Suprapubic skin (tissue), 4 donors: ENCODE data around the gene ADTRP. TPM values are rescaled to one million over a fixed set of nuclear protein-coding genes. Genes with fewer than 3 reads are reported as not detected.

Experiments used
- DNase-seq, 2 donors: peaks; one replicate each; pipeline ENCODE4 v3.0.0-alpha.2; 2019; ENCODE audit warnings: low spot score in 2 of 2
- H3K27ac ChIP-seq: fragments of 200-600 bp; sonication (generic); one replicate; pipeline ENCODE4 v1.5.1; 2019
- H3K27me3 ChIP-seq: fragments of 200-600 bp; sonication (generic); one replicate; pipeline ENCODE4 v1.5.1; 2019
- H3K36me3 ChIP-seq: fragments of 200-600 bp; sonication (generic); one replicate; pipeline ENCODE4 v1.5.1; 2019
- H3K4me1 ChIP-seq: fragments of 200-600 bp; sonication (generic); one replicate; pipeline ENCODE4 v1.5.1; 2019
- H3K4me3 ChIP-seq: fragments of 200-600 bp; sonication (generic); one replicate; pipeline ENCODE4 v1.5.1; 2019; ENCODE audit warnings: mild to moderate bottlenecking
- H3K9me3 ChIP-seq: fragments of 200-600 bp; sonication (generic); one replicate; pipeline ENCODE4 v1.5.1; 2019
- EP300 ChIP-seq: sonication (generic); formaldehyde crosslinking; IDR thresholded peaks from one replicate; pipeline ENCODE4 v1.6.1; 2017; ENCODE audit warnings: antibody characterized with exemption
- POLR2A ChIP-seq, 2 donors: fragments of 450-650 bp; IDR thresholded peaks; one replicate each; pipeline ENCODE4 v1.6.1; 2017; ENCODE audit warnings: antibody characterized with exemption in 2 of 2, mild to moderate bottlenecking in 2 of 2, moderate library complexity in 2 of 2
- POLR2AphosphoS5 ChIP-seq, 3 donors: sonication (generic); formaldehyde crosslinking; IDR thresholded peaks; one replicate each; pipeline ENCODE4 v1.6.1; 2017; ENCODE audit warnings: antibody characterized with exemption in 3 of 3
- WGBS: methylation state at CpG from one replicate; pipeline ENCODE4 v1.1.5; 2018; 5-methylcytosine and 5-hydroxymethylcytosine counted together
- total RNA-seq, 4 donors: library from RNA; depleted of rRNA; stranded (reverse); fragments of >200 nt; gene quantifications; one replicate each; pipeline ENCODE4 v1.1.0, GENCODE V29; 2016
- TF ChIP-seq, protein P1 (sequence below), 2 donors: fragments of 200-600 bp in 1 of 2; fragments of 450-650 bp in 1 of 2; sonication (generic) in 1 of 2; IDR thresholded peaks; one replicate each; pipeline ENCODE4 v1.5.1; 2016 to 2019; ENCODE audit warnings: antibody characterized with exemption in 2 of 2, mild to moderate bottlenecking in 1 of 2, moderate library complexity in 1 of 2

Gene ADTRP
- total RNA-seq, 4 donors from 2014 or later, result 19.6 to 39.5 (median 26.2) TPM

DNA sequence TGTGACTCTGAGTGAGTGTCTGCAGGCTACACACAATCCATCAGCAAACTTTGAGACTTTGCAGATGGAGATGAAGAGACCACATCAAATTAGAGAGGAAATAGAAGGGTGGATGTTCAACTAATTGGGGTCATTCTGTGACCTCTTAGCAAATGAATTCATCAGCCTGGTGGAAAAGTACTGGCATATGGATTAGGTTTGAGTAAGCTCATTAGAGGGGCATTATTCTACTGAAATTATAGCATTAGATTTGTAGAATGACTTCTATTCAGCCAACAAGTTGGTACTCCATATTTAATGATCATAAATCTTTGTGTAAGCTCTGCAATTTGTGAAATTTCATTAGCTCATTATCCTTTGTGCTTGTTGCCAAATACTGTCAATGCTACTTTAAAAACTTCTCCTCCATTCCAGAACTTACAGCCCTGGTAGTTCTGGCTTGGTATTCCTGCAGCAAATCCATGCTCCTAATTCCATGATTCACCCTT, 63.8 kb downstream of the ADTRP start:
- H3K4me1 ChIP-seq, result peaks cover 25% of the 10 kb centered on the region
- H3K27me3 ChIP-seq, result no peaks in the 10 kb centered on the region
- H3K27ac ChIP-seq, result no peak overlapping the region
- no peaks in the 10 kb centered on the region for H3K9me3 ChIP-seq
- H3K36me3 ChIP-seq, result no peaks in the 10 kb centered on the region
- TF ChIP-seq EP300, result no peak
- TF ChIP-seq, protein P1, sequence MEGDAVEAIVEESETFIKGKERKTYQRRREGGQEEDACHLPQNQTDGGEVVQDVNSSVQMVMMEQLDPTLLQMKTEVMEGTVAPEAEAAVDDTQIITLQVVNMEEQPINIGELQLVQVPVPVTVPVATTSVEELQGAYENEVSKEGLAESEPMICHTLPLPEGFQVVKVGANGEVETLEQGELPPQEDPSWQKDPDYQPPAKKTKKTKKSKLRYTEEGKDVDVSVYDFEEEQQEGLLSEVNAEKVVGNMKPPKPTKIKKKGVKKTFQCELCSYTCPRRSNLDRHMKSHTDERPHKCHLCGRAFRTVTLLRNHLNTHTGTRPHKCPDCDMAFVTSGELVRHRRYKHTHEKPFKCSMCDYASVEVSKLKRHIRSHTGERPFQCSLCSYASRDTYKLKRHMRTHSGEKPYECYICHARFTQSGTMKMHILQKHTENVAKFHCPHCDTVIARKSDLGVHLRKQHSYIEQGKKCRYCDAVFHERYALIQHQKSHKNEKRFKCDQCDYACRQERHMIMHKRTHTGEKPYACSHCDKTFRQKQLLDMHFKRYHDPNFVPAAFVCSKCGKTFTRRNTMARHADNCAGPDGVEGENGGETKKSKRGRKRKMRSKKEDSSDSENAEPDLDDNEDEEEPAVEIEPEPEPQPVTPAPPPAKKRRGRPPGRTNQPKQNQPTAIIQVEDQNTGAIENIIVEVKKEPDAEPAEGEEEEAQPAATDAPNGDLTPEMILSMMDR (IDR thresholded peaks at IDR 0.05), result no peak
- no peak for TF ChIP-seq POLR2AphosphoS5 (IDR thresholded peaks at IDR 0.05)
- TF ChIP-seq POLR2A (IDR thresholded peaks at IDR 0.05), result no peak
- no peak for DNase-seq
- H3K4me3 ChIP-seq, result no peak overlapping the region

DNA sequence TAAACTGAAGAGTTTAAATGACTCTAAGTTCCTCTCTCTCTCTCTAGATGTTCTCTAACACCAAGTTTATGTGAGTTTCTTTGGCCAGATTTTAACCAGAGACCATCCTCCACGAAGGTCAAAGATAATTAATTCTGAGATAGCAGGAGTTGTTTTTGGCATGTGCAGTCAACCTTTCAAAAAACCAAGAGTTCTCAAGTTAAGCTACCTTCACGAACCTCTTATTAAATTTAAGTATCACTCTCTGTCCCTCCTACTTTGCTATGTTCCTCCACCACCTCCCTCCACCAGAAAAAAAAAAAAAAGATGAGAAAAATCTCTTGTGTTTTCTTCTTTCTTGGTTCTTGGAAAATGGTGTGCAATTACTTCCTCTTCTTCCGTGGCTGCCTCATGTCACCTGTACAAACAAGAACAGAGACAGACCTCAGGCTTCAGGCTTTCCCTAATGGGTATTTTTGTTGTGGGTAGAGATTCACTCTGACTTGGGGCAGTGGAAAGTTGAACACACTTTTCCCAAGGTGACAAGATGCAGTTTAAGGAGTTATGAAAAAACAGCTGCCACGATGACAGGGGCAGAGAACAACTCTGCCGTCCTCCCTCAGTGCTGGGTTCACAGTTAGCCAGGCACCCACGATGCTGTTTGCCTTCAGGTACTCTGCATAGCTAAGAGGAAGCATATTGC, 64.3 kb downstream of the ADTRP start:
- WGBS, result 64% methylated on average over 6 of the region's 6 CpGs
- TF ChIP-seq POLR2AphosphoS5 (IDR thresholded peaks at IDR 0.05) (no peak), EP300 (no peak), POLR2A (IDR thresholded peaks at IDR 0.05) (no peak)
- TF ChIP-seq, protein P1 (IDR thresholded peaks at IDR 0.05), result no peak
- H3K36me3 ChIP-seq, result no peaks in the 10 kb centered on the region
- peaks cover 25% of the 10 kb centered on the region for H3K4me1 ChIP-seq
- no peak for DNase-seq
- no peak overlapping the region for H3K27ac ChIP-seq
- H3K4me3 ChIP-seq, result no peak overlapping the region
- no peaks in the 10 kb centered on the region for H3K9me3 ChIP-seq
- no peaks in the 10 kb centered on the region for H3K27me3 ChIP-seq

DNA sequence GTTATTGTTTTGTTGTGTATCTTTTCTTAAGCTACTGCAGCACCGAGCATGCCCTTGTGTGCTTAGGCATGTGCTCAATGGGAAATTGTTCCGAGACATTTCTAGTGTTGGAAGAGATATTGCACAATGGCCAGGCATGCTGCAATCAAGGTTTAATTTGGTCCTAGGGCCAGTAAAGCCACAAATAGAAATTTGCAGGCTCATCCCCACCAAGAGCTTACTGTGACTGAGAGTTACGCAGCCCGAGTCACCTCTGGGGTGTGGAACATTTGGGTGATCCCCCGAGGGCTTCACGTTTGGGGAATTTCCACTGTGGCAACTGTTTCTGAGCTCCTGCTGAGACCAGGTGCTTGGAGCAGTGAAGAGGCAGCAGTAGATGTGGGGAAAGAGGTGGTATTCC, 65.8 kb downstream of the ADTRP start:
- no peaks in the 10 kb centered on the region for H3K9me3 ChIP-seq
- no peak overlapping the region for H3K27ac ChIP-seq
- H3K4me3 ChIP-seq, result no peak overlapping the region
- H3K4me1 ChIP-seq, result peaks cover 25% of the 10 kb centered on the region
- no peak for DNase-seq
- 67% methylated on average over 6 of the region's 6 CpGs for WGBS
- H3K27me3 ChIP-seq, result no peaks in the 10 kb centered on the region
- no peaks in the 10 kb centered on the region for H3K36me3 ChIP-seq
- TF ChIP-seq POLR2AphosphoS5 (IDR thresholded peaks at IDR 0.05), result peak in 1 of 3 donors; percentile 13
- TF ChIP-seq EP300, result no peak
- TF ChIP-seq, protein P1 (IDR thresholded peaks at IDR 0.05), result no peak
- no peak for TF ChIP-seq POLR2A (IDR thresholded peaks at IDR 0.05)

DNA sequence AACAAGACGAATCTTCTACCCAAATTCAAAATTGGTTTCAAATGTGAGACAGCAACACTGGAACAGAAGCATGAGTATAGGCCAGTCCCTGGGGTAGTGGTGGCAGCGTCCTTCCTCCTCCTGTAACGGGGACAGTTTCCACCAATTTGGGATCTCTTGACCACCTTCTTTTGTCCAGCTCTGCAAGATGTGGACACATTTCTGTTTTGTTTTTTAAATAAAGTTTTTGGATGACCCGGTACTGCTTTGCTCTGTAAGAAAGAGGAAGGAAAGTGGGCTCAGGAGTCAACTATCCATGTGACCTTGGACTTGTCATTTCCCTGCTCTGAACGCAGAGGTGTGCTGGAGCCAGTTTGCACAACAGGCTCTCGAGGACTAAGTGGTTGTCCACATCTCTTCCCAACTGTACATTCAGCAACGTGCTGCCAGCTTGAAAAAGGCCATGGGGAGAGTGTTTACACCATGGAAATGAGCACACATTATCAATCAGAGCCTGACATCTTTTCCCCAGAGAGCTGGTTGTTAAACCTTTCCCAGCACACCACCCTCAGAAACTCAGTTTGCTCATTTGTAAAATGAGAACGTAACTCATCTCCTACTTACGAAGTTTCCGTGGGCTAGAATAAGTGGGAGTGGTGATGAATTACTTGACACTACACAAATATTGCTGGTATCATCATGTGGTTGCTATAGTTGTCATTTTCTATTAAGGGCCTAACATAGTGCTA, 66.5 kb downstream of the ADTRP start:
- DNase-seq, result no peak
- TF ChIP-seq, protein P1 (IDR thresholded peaks at IDR 0.05), result no peak
- TF ChIP-seq EP300, result no peak
- H3K9me3 ChIP-seq, result no peaks in the 10 kb centered on the region
- no peaks in the 10 kb centered on the region for H3K27me3 ChIP-seq
- H3K4me1 ChIP-seq, result peaks cover 25% of the 10 kb centered on the region
- H3K36me3 ChIP-seq, result no peaks in the 10 kb centered on the region
- H3K27ac ChIP-seq, result no peak overlapping the region
- H3K4me3 ChIP-seq, result no peak overlapping the region
- 58% methylated on average over 10 of the region's 10 CpGs for WGBS
